AG10803 (cell line): Measurements from ENCODE around the gene C20orf141.
A peak's percentile ranks its signal among the peaks of the same experiment; 100 is the strongest.

Experiments used
- DNase-seq: peaks from one replicate; pipeline ENCODE4 v3.0.0; 2010; ENCODE audit warnings: low read depth
- H3K4me3 ChIP-seq: 2 replicates; pipeline ENCODE4 v1.5.1; 2011; ENCODE audit warnings: mild to moderate bottlenecking, low read length, control low read depth
- CTCF ChIP-seq: conservative IDR thresholded peaks from 2 replicates; pipeline ENCODE4 v1.5.1; 2011; ENCODE audit warnings: mild to moderate bottlenecking, low read length, control low read depth, inconsistent platforms

C20orf141 gene

GRCh38 chr20:2835331-2835796, 20.6 kb downstream of the C20orf141 start:
- DNase-seq: no peak
- H3K4me3 ChIP-seq: no peak overlapping the region
- no peak for TF ChIP-seq CTCF

- no peak for DNase-seq
- TF ChIP-seq CTCF: no peak
- no peak overlapping the region for H3K4me3 ChIP-seq
Measured at GRCh38 chr20:2836035-2836434, 21.2 kb downstream of the C20orf141 start.

GRCh38 chr20:2837221-2837960, 22.6 kb downstream of the C20orf141 start:
- no peak for DNase-seq
- TF ChIP-seq CTCF: no peak
- no peak overlapping the region for H3K4me3 ChIP-seq

GRCh38 chr20:2838170-2838797, 23.5 kb downstream of the C20orf141 start:
- no peak for TF ChIP-seq CTCF
- H3K4me3 ChIP-seq: no peak overlapping the region
- no peak for DNase-seq

GRCh38 chr20:2838847-2839671, 24.3 kb downstream of the C20orf141 start:
- TF ChIP-seq CTCF: no peak
- H3K4me3 ChIP-seq: no peak overlapping the region

GRCh38 chr20:2839732-2840137, 24.9 kb downstream of the C20orf141 start:
- TF ChIP-seq CTCF: no peak
- DNase-seq: no peak
- H3K4me3 ChIP-seq: peak overlapping the region; percentile 92

More at GRCh38 chr20:2838847-2839671, 24.3 kb downstream of the C20orf141 start:
- DNase-seq: no peak
